T-helper 22 cell (primary cell): Measurements from ENCODE around the gene YY1.
"Not testable (repeated sequence)": the region's sequence is repeated elsewhere in the genome, so short reads cannot be mapped to it uniquely, and the experiment has no call there.

Experiments
- DNase-seq: peaks from one replicate; pipeline ENCODE4 v3.0.0-alpha.2; 2020; ENCODE audit warnings: low read depth

The YY1 gene

GRCh38 chr14:100296106-100296651 is 57.2 kb downstream of the YY1 start:
- DNase-seq = no peak

- DNase-seq = not testable (repeated sequence)
These were observed 57.8 kb downstream of the YY1 start for GRCh38 chr14:100296729-100297128.

GRCh38 chr14:100297320-100298300 is 58.7 kb downstream of the YY1 start:
- no peak for DNase-seq

- DNase-seq = no peak
These were observed 59.8 kb downstream of the YY1 start for GRCh38 chr14:100298551-100299237.

- no peak for DNase-seq
These were observed 60.3 kb downstream of the YY1 start for GRCh38 chr14:100299238-100299560.

GRCh38 chr14:100302616-100303015 is 63.7 kb downstream of the YY1 start:
- no peak for DNase-seq

GRCh38 chr14:100303179-100303578 is 64.2 kb downstream of the YY1 start:
- no peak for DNase-seq

- DNase-seq = no peak
These were observed 65.0 kb downstream of the YY1 start for GRCh38 chr14:100303925-100304324.

- DNase-seq = no peak
These were observed 65.9 kb downstream of the YY1 start for GRCh38 chr14:100304825-100305323.

GRCh38 chr14:100305324-100306100 is 66.6 kb downstream of the YY1 start:
- DNase-seq = peak; percentile 41

- DNase-seq = peak; percentile 61
These were observed 67.4 kb downstream of the YY1 start, which contains the start of gene SLC25A29 for GRCh38 chr14:100306101-100306997. Gene SLC25A29 (minus strand): TSS chr14:100306444. CDS start chr14:100306232, 212 bp downstream.

GRCh38 chr14:100306998-100307765 is 68.2 kb downstream of the YY1 start:
- DNase-seq = no peak

GRCh38 chr14:100307766-100308426 is 69.0 kb downstream of the YY1 start:
- no peak for DNase-seq

- DNase-seq = not testable (repeated sequence)
These were observed 69.5 kb downstream of the YY1 start for GRCh38 chr14:100308427-100308792.

GRCh38 chr14:100309028-100309737 is 70.2 kb downstream of the YY1 start:
- DNase-seq = no peak

GRCh38 chr14:100312110-100312876 is 73.3 kb downstream of the YY1 start:
- not testable (repeated sequence) for DNase-seq

- no peak for DNase-seq
These were observed 74.0 kb downstream of the YY1 start for GRCh38 chr14:100312877-100313400.
